NT2/D1 (cell line): Measurements from ENCODE around the gene ARL15.

Experiments
- SUZ12 ChIP-seq: IDR thresholded peaks from 2 replicates; pipeline ENCODE4 v1.6.1; 2011; ENCODE audit not compliant: insufficient read length, insufficient read depth; ENCODE audit errors: extremely low read depth
- YY1 ChIP-seq: IDR thresholded peaks from 2 replicates; pipeline ENCODE4 v1.6.1; 2011; ENCODE audit not compliant: insufficient read length, insufficient read depth

DNA sequence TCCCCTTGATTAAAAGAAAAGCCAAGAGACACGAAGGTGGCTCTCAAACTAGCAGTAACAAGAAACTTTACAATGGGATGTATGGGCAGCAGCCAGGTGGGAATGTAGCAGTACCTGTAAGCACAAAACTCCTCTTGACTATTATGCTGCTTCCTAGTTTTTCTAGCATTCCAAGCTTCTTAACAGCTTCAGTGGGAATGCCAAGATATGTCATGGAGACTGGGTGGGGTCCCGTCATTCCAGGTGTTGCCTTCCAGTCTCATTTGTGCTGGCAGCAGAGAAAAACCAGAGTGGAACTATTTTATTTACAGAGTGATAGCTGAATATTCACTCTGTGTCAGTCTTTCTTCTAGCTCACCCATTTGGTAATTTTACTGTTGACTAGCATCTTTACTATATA is 236.6 kb downstream of the ARL15 start:
- TF ChIP-seq YY1, result no peak
- TF ChIP-seq SUZ12, result no peak
